LNCAP (cell line): ENCODE measurements around the gene NPSR1.

ENCODE experiments used
- CTCF ChIP-seq: fragments of 450-650 bp; IDR thresholded peaks from 2 replicates; pipeline ENCODE4 v1.5.1; 2017; ENCODE audit warnings: mild to moderate bottlenecking

The NPSR1 gene

GRCh38 chr7:34759477-34760125 is 101.6 kb downstream of the NPSR1 start:
- TF ChIP-seq CTCF = peak; percentile 62

- no peak for TF ChIP-seq CTCF
Observed at GRCh38 chr7:34760271-34760670, 102.3 kb downstream of the NPSR1 start.

GRCh38 chr7:34761206-34761605 is 103.2 kb downstream of the NPSR1 start:
- TF ChIP-seq CTCF = no peak

- TF ChIP-seq CTCF = no peak
Observed at GRCh38 chr7:34761627-34762026, 103.6 kb downstream of the NPSR1 start.

- no peak for TF ChIP-seq CTCF
Observed at GRCh38 chr7:34762764-34763163, 104.7 kb downstream of the NPSR1 start.

- no peak for TF ChIP-seq CTCF
Observed at GRCh38 chr7:34772296-34772938, 114.4 kb downstream of the NPSR1 start.

GRCh38 chr7:34776748-34777358 is 118.8 kb downstream of the NPSR1 start:
- no peak for TF ChIP-seq CTCF
